ENCODE measurements around the gene RAB40B. TPM values are rescaled to one million over a fixed set of nuclear protein-coding genes. Genes with fewer than 3 reads are reported as not detected.

RAB40B gene
- total RNA-seq, 2 experiments from 2014 or later: 21.4 to 22.1 TPM

DNA sequence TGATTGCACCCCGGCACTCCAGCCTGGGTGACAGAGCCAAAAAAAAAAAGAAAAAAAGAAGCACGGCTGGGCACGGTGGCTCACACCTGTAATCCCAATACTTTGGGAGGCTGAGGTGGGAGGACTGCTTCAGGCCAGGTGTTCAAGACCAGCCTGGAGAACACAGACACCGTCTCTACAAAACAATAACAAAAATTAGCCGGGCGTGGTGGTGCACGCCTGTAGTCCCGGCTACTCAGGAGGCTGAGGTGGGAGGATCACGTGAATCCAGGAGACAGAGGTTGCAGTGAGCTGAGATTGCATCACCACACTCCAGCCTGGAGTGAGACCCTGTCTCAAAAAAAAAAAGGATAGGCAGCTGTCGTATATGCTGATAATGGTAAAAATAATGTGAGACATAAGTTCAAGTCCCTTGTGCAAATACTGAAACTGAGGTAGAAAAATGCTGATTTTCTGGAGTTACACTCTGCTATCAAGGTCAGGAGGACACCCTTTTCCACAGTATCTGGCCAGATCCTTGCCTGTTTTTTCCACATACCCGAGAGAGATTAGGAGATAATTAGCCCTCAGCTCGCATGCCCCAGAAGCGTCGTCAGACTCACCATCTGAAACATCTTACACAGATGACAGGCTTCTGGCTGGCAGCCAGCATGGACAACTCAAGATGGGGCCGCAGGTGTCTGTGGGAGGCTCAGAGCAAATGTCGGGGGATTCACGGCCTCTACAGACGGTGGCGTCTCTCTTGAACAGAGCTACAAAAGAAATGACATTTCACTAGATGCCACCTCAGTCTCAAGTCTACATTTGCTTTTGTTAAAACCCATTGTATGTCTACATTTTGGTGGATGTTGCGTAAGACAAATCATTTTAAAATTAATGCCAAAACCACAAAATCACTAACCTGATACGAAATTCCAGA is 87.1 kb downstream of the RAB40B start:
- H3K4me2 ChIP-seq (ENCODE audit: low read length): no peak overlapping the region
- peaks cover 86% of the 10 kb centered on the region for H3K36me3 ChIP-seq (ENCODE audit: insufficient read depth, low read length)
- H3K4me1 ChIP-seq (ENCODE audit: insufficient read depth, low read length, poor library complexity, severe bottlenecking): no peaks in the 10 kb centered on the region
- BruUV-seq (replicated peaks): no TSS peak
- no peak overlapping the region for H3K4me3 ChIP-seq (ENCODE audit: low read depth, low read length, poor library complexity, severe bottlenecking)
- H2AFZ ChIP-seq (ENCODE audit: low read length): no peak overlapping the region
- ChIA-PET POLR2A (interaction anchor here (0.6 to 0.7 kb wide), 3 partner anchors 38 to 306 kb away, joined by 3 to 4 read pairs (median 4); no protein-coding TSS in a partner anchor), CTCF (ENCODE audit: unreplicated experiment) (interaction anchor here (0.6 kb wide), 1 partner anchor 342 kb away, joined by 3 read pairs; no protein-coding TSS in a partner anchor)
- H3K27ac ChIP-seq (ENCODE audit: low read depth, low read length, poor library complexity, severe bottlenecking): no peak overlapping the region
- no peaks in the 10 kb centered on the region for H3K79me2 ChIP-seq (ENCODE audit: insufficient read depth, low read depth, low read length)
- H3K9me2 ChIP-seq (ENCODE audit: insufficient read depth, low read length): no peaks in the 10 kb centered on the region
- no peaks in the 10 kb centered on the region for H3K9me3 ChIP-seq (ENCODE audit: low read length)
- DNase-seq (ENCODE audit: low spot score): peak; percentile 32
- intact Hi-C loops (cut with micrococcal nuclease; ENCODE audit: unreplicated experiment): no loop called here
- TF ChIP-seq EZH2phosphoT487 (IDR thresholded peaks at IDR 0.05; ENCODE audit: borderline replicate concordance, low read depth, low read length): no peak
- TF ChIP-seq, protein P1, sequence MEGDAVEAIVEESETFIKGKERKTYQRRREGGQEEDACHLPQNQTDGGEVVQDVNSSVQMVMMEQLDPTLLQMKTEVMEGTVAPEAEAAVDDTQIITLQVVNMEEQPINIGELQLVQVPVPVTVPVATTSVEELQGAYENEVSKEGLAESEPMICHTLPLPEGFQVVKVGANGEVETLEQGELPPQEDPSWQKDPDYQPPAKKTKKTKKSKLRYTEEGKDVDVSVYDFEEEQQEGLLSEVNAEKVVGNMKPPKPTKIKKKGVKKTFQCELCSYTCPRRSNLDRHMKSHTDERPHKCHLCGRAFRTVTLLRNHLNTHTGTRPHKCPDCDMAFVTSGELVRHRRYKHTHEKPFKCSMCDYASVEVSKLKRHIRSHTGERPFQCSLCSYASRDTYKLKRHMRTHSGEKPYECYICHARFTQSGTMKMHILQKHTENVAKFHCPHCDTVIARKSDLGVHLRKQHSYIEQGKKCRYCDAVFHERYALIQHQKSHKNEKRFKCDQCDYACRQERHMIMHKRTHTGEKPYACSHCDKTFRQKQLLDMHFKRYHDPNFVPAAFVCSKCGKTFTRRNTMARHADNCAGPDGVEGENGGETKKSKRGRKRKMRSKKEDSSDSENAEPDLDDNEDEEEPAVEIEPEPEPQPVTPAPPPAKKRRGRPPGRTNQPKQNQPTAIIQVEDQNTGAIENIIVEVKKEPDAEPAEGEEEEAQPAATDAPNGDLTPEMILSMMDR (conservative IDR thresholded peaks at IDR 0.05; ENCODE audit: low read length): no peak
- H4K20me1 ChIP-seq (ENCODE audit: insufficient read depth, low read length): no peaks in the 10 kb centered on the region

DNA sequence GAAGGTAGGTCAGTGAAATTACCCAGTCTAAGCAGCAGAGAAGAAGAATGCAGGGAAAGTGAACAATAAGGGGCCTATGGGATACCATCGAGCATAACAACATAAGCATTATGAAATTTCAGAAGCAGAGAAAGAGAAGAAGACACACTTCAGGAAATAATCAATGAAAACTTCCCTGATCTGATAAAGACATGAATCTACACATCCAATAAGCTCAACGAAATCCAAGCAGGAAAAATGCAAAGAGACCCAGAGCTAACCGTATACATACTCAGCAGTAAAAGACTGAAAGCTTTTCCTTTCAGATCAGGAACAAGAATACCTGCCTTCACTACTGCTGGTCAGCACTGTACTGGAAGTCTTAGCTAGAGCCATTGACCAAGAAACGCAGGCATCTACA is 88.8 kb downstream of the RAB40B start:
- H3K36me3 ChIP-seq (ENCODE audit: insufficient read depth, low read length): peaks cover 86% of the 10 kb centered on the region
- intact Hi-C loops (cut with micrococcal nuclease; ENCODE audit: unreplicated experiment): no loop called here
- CTCF ChIA-PET (ENCODE audit: unreplicated experiment): no interaction called here

More for the DNA sequence above, 88.8 kb downstream of the RAB40B start:
- H3K79me2 ChIP-seq (ENCODE audit: insufficient read depth, low read depth, low read length): no peaks in the 10 kb centered on the region
- POLR2A ChIA-PET: interaction anchor here (0.6 kb wide), 1 partner anchor 10 kb away, joined by 3 read pairs; no protein-coding TSS in a partner anchor
- H3K4me2 ChIP-seq (ENCODE audit: low read length): no peak overlapping the region
- TF ChIP-seq, protein P1 (conservative IDR thresholded peaks at IDR 0.05; ENCODE audit: low read length): no peak
- TF ChIP-seq EZH2phosphoT487 (IDR thresholded peaks at IDR 0.05; ENCODE audit: borderline replicate concordance, low read depth, low read length): no peak
- TSS peak; percentile 25 for BruUV-seq (replicated peaks)
- no peaks in the 10 kb centered on the region for H3K9me3 ChIP-seq (ENCODE audit: low read length)
- no peak for DNase-seq (ENCODE audit: low spot score)
- H4K20me1 ChIP-seq (ENCODE audit: insufficient read depth, low read length): no peaks in the 10 kb centered on the region
- H3K4me1 ChIP-seq (ENCODE audit: insufficient read depth, low read length, poor library complexity, severe bottlenecking): no peaks in the 10 kb centered on the region
- no peaks in the 10 kb centered on the region for H3K9me2 ChIP-seq (ENCODE audit: insufficient read depth, low read length)
- no peak overlapping the region for H2AFZ ChIP-seq (ENCODE audit: low read length)
- no peak overlapping the region for H3K27ac ChIP-seq (ENCODE audit: low read depth, low read length, poor library complexity, severe bottlenecking)
- H3K4me3 ChIP-seq (ENCODE audit: low read depth, low read length, poor library complexity, severe bottlenecking): no peak overlapping the region

All from OCI-LY7 (cell line).